GM06990 (cell line): ENCODE data around the gene ULBP1.
"Not testable (repeated sequence)": the region's sequence is repeated elsewhere in the genome, so short reads cannot be mapped to it uniquely, and the experiment has no call there.

ENCODE experiments used
- DNase-seq: peaks from one replicate; pipeline ENCODE4 v3.0.0-alpha.2; 2011; ENCODE audit not compliant: insufficient read length; ENCODE audit errors: extremely low read depth
- H3K27me3 ChIP-seq: replicated peaks from 2 replicates; pipeline ENCODE4 v1.6.0; 2011; ENCODE audit warnings: low read length; ENCODE audit not compliant: control insufficient read depth, insufficient read depth
- H3K36me3 ChIP-seq: 2 replicates; pipeline ENCODE4 v1.5.1; 2011; ENCODE audit warnings: low read length; ENCODE audit not compliant: control insufficient read depth, insufficient read depth
- H3K4me3 ChIP-seq: replicated peaks from 2 replicates; pipeline ENCODE4 v1.5.1; 2011; ENCODE audit warnings: low read depth, mild to moderate bottlenecking, control low read depth, low read length
- TF ChIP-seq, protein P1 (sequence below): IDR thresholded peaks from 2 replicates; pipeline ENCODE4 v1.5.1; 2011; ENCODE audit warnings: low read length, control low read depth, mild to moderate bottlenecking, inconsistent platforms; ENCODE audit not compliant: insufficient read depth, poor library complexity, severe bottlenecking

The ULBP1 gene

DNA sequence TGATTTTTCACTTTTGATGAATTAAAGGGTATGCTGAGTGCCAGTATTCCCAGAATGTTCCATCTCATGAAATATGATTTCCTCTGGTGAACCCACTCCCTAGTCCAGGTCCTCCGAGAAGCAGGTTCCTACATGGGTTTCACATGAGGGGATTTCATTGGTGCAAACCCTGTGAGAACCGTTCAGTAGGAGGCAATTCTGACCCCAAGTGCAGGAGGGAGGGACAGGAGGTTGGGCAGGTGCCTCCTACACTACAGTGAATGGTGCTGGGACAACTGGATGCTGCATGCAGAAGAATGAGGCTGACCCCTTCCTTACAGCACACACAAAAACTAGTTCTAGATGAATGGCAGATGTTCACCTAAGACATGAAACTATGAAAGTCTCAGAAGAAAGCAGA, 27.0 kb upstream of the ULBP1 start:
- H3K36me3 ChIP-seq: no peaks in the 10 kb centered on the region
- no peak for DNase-seq
- TF ChIP-seq, protein P1, sequence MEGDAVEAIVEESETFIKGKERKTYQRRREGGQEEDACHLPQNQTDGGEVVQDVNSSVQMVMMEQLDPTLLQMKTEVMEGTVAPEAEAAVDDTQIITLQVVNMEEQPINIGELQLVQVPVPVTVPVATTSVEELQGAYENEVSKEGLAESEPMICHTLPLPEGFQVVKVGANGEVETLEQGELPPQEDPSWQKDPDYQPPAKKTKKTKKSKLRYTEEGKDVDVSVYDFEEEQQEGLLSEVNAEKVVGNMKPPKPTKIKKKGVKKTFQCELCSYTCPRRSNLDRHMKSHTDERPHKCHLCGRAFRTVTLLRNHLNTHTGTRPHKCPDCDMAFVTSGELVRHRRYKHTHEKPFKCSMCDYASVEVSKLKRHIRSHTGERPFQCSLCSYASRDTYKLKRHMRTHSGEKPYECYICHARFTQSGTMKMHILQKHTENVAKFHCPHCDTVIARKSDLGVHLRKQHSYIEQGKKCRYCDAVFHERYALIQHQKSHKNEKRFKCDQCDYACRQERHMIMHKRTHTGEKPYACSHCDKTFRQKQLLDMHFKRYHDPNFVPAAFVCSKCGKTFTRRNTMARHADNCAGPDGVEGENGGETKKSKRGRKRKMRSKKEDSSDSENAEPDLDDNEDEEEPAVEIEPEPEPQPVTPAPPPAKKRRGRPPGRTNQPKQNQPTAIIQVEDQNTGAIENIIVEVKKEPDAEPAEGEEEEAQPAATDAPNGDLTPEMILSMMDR: no peak
- no peak overlapping the region for H3K4me3 ChIP-seq
- peaks cover 3% of the 10 kb centered on the region for H3K27me3 ChIP-seq

DNA sequence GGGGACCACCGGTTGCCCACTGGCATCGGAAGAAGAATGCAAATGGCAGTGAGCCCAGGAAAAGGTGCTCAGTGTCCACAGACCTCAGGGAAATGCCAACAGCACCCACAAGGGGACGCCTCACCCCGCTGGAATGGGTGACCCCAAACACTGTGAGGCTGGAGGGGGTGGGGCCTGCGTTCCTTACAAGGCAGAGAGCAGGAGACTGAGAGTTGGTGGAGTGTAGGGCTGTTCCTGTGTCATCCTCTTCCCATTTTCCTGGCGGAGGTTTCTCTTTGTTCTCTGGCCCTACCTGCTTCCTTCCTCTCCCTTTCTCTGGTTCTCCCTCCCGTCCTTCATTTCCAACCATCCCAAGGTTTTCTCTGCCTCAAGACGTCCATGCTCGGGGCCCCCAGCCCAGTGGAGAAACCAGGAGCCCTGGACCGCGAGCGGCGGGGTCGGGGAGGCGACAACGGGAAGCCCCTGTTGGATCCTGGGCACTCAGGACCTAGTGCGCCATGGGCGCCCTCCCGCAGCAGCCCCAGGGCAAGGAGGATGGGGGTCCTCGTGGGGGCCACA, 25.7 kb upstream of the ULBP1 start:
- peak overlapping the region; percentile 51; the same call in 1 of the 2 replicates for H3K4me3 ChIP-seq
- not testable (repeated sequence) for H3K27me3 ChIP-seq, H3K36me3 ChIP-seq, DNase-seq
- TF ChIP-seq, protein P1: peak; percentile 11

DNA sequence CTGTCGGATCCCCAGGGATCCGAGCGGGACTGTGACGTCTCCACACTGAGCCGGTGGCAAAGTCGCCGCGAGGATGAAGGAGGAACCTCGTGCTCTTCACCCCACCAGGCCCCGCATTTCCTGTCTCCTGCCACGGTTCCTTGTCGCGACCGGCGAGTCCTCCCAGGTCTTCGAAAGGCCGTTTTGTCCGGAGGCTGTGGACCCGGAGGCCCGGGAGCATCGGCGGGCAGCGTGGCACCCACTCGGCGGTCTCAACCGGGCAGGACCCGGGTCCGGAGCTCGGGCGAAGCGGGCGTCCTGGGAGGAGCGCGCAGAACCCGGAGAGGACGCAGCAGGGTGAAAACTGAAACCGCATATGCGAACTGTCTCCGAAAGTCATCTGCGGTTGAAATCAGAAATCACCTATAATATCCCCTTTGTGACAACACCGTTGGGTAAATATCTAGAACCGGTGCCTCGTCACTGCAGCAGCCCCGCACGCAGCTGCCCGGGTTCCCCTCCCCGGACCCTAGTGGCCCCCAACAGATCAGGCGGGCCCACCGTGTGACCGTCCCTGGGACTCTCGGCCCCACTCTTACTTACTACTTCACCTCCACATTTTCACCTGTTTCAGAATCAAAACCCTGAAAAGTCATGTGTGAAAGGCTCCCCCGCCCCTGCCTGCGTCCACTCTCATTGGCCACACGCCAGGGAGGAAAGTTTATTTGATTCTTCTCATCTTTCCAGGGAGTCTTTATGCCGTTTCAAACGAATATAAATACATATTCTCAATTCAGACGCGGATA, 25.0 kb upstream of the ULBP1 start:
- TF ChIP-seq, protein P1: no peak
- peaks cover 3% of the 10 kb centered on the region for H3K27me3 ChIP-seq
- peak; percentile 83 for DNase-seq
- H3K36me3 ChIP-seq: no peaks in the 10 kb centered on the region
- peak overlapping the region; percentile 51 for H3K4me3 ChIP-seq

DNA sequence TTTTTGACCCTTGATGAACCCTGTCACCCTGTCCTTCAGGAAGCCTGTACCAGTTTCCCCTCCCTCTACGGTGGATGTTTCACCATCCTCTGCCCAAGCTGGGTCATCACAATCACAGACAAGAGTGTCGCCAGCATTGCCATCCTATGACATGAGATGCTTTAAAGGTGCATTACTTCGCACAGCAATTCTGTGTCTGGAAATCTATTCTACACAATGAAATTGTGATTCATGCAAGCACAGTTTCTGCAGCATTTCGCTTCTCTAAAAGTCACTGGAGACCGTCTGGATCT, 24.4 kb upstream of the ULBP1 start:
- Histone ChIP-seq H3K27me3 (peaks cover 3% of the 10 kb centered on the region), H3K4me3 (no peak overlapping the region; the same call in 1 of the 2 replicates), H3K36me3 (no peaks in the 10 kb centered on the region)
- no peak for DNase-seq
- TF ChIP-seq, protein P1: no peak

DNA sequence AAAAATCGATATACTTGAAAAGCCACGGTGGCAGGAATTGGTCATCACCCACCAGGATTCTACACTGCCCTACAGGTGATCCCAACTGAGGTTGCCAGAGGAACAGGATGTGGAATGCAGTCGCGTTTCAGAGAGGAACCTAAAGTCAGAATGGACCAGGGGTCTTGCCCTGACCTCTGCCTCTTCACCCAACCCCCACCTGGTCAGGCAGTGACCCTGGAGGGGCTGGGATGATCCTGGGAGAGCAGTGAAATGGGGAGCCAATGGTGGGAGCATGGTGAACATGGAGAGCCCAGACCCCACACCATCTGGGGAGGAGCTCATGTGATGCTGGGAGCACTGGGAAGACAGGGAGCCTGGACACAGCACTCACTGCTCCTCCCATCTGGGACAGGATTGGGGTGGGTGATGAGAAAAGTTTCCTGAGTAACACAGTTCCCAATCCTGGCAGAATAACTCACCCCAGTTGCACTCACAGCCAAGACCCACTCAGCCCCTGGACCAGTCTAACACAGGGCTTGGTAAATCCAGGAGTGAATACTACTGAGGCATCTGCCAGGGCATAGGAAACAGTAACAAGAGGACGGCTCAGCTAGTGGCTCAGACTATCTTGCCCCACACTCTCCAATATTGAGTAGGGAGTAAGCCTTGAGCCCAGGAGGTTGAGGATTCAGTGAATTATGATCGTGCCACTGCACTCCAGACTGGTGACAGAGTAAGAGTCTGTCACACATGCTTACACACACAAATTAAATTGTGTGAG, 23.7 kb upstream of the ULBP1 start:
- H3K4me3 ChIP-seq: no peak overlapping the region
- H3K27me3 ChIP-seq: peaks cover 2% of the 10 kb centered on the region
- no peak for DNase-seq
- TF ChIP-seq, protein P1: no peak
- H3K36me3 ChIP-seq: no peaks in the 10 kb centered on the region
